SK-N-MC (cell line): ENCODE data around the gene FHIP1A.
"Not testable (repeated sequence)": the region's sequence is repeated elsewhere in the genome, so short reads cannot be mapped to it uniquely, and the experiment has no call there.

Experiments used
- DNase-seq: peaks from one replicate; pipeline ENCODE4 v3.0.0-alpha.2; 2011; ENCODE audit warnings: low read depth, low spot score
- H3K27ac ChIP-seq: fragments of 200-600 bp; sonication (generic); 2 replicates; pipeline ENCODE4 v1.5.1; 2016; ENCODE audit warnings: mixed run types
- H3K36me3 ChIP-seq: fragments of 200-600 bp; sonication (generic); 2 replicates; pipeline ENCODE4 v1.6.1; 2017; ENCODE audit warnings: antibody characterized with exemption, low read length, mixed read lengths; ENCODE audit not compliant: insufficient read depth
- H3K4me3 ChIP-seq: fragments of 200-600 bp; sonication (generic); 2 replicates; pipeline ENCODE4 v1.5.1; 2016
- H3K9ac ChIP-seq: fragments of 200-600 bp; sonication (generic); 2 replicates; pipeline ENCODE4 v1.8.0; 2017; ENCODE audit warnings: mixed run types, mixed read lengths; ENCODE audit not compliant: insufficient read length
- H3K9me3 ChIP-seq: fragments of 200-600 bp; sonication (generic); 2 replicates; pipeline ENCODE4 v1.6.1; 2017; ENCODE audit warnings: low read depth, mild to moderate bottlenecking, antibody characterized with exemption, low read length, moderate library complexity, mixed read lengths
- EZH2 ChIP-seq: fragments of 200-600 bp; sonication (generic); IDR thresholded peaks from one replicate; pipeline ENCODE4 v1.6.1; 2017; ENCODE audit warnings: antibody characterized with exemption
- FOXP2 ChIP-seq: optimal IDR thresholded peaks from 2 replicates; pipeline ENCODE3; 2011; ENCODE audit warnings: mild to moderate bottlenecking, moderate library complexity; ENCODE audit not compliant: insufficient read depth; ENCODE audit errors: extremely low read length, control extremely low read depth
- POLR2AphosphoS5 ChIP-seq: IDR thresholded peaks from 2 replicates; pipeline ENCODE4 v1.6.1; 2012; ENCODE audit warnings: mild to moderate bottlenecking, low read depth, low read length, borderline replicate concordance

Gene FHIP1A

GRCh38 chr4:151400343-151400742 is 8.6 kb upstream of the FHIP1A start:
- no peak for DNase-seq
- H3K9me3 ChIP-seq = no peaks in the 10 kb centered on the region
- H3K9ac ChIP-seq = no peak overlapping the region
- no peaks in the 10 kb centered on the region for H3K36me3 ChIP-seq
- TF ChIP-seq POLR2AphosphoS5 (no peak), EZH2 (no peak), FOXP2 (no peak)
- no peak overlapping the region for H3K4me3 ChIP-seq
- H3K27ac ChIP-seq = no peak overlapping the region

DNA sequence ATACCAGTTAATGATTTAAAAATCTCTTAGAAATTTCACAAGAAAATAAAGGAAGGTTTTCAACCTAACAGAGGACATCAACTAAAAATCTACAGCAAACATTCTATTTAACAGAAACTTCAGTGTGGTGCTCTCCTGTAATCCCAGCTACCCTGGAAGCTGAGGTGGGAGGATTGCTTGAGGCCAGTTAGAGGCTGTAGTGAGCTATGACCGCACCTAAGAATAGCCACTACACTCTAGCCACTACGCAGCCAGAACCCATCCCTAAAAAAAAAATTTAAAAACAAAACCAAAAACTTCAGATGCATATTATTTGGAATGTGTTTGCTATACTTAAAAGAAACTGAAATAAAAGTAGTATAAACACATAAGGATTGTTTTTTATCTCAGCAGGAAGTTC is 7.2 kb upstream of the FHIP1A start:
- Histone ChIP-seq H3K27ac (no peak overlapping the region), H3K36me3 (no peaks in the 10 kb centered on the region), H3K9me3 (no peaks in the 10 kb centered on the region), H3K9ac (no peak overlapping the region), H3K4me3 (no peak overlapping the region)
- TF ChIP-seq POLR2AphosphoS5 (no peak), EZH2 (no peak), FOXP2 (no peak)
- no peak for DNase-seq

DNA sequence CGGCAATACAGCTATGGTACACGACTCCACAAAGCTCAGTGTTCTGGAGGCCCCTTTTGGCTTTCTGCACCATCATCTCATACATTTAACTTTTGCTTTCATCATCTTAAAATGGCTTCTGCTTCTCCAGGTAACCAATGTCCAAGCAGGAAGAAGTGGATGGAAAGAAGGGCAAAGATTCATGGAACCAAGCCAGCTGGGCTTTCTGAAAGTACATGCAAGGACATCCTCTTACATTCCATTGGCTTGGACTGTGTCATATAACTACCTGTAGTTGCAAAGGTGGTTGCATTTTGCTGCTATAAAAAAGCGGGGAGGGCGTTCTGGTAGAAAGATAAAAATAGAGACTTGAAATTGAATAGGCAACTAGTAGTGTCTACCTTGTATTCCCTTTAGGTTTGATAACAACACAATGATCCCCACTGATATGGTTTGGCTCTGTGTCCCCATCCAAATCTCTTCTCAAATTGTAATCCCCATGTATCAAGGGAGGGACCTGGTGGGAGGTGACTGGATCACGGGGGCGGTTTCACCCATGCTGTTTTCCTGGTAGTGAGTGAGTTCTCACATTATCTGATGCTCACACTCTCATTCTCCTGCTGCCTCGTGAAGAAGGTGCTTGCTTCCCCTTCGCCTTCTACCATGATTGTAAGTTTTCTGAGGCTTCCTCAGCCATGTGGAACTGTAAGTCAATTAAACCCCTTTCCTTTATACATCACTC is 6.7 kb upstream of the FHIP1A start:
- TF ChIP-seq FOXP2 = no peak
- H3K4me3 ChIP-seq = no peak overlapping the region
- no peaks in the 10 kb centered on the region for H3K36me3 ChIP-seq
- H3K9ac ChIP-seq = no peak overlapping the region
- no peak overlapping the region for H3K27ac ChIP-seq
- no peaks in the 10 kb centered on the region for H3K9me3 ChIP-seq
- DNase-seq = no peak

- no peak overlapping the region for H3K27ac ChIP-seq
Measured at GRCh38 chr4:151403656-151404055, 5.3 kb upstream of the FHIP1A start.

DNA sequence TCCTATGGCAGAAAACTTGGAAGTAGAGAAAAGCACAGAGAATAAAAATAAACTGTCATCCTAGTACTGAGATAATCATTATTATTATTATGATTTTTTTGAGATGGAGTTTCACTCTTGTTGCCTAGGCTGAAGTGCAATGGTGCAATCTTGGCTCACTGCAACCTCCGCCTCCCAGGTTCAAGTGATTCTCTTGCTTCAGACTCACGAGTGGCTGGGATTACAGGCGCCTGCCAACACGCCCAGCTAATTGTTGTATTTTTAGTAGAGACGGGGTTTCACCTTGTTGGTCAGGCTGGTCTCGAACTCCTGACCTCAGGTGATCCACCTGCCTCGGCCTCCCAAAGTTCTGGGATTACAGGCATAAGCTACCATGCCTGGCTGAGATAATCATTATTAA is 4.2 kb upstream of the FHIP1A start:
- not testable (repeated sequence) for H3K9ac ChIP-seq, H3K4me3 ChIP-seq, H3K36me3 ChIP-seq, DNase-seq, H3K9me3 ChIP-seq, H3K27ac ChIP-seq

More at GRCh38 chr4:151403656-151404055, 5.3 kb upstream of the FHIP1A start:
- H3K9me3 ChIP-seq = no peaks in the 10 kb centered on the region
- no peak overlapping the region for H3K9ac ChIP-seq
- H3K36me3 ChIP-seq = no peaks in the 10 kb centered on the region
- TF ChIP-seq EZH2 = no peak
- no peak for TF ChIP-seq FOXP2
- no peak for TF ChIP-seq POLR2AphosphoS5
- H3K4me3 ChIP-seq = no peak overlapping the region
- DNase-seq = no peak

DNA sequence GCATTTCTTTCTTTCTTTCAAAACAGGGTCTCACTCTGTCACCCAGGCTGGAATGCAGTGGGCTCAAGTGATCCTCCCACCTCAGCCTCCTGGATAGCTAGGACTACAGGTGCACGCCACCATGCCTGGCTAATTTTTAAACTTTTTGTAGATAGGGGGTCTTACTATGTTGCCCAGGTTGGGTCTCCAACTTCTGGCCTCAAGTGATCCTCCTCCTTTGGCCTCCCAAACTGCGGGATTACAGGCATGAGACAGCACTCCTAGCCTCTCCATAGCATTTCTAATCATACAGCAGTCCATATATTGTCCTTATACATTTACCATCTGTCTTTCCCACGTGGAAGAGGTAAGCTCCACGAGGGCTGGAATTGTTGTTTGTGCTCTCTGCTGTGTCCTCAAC is 2.0 kb upstream of the FHIP1A start:
- DNase-seq = no peak
- Histone ChIP-seq H3K9ac (no peak overlapping the region), H3K27ac (no peak overlapping the region), H3K9me3 (no peaks in the 10 kb centered on the region), H3K4me3 (no peak overlapping the region), H3K36me3 (no peaks in the 10 kb centered on the region)
- TF ChIP-seq POLR2AphosphoS5 = no peak
- TF ChIP-seq EZH2 = no peak
- no peak for TF ChIP-seq FOXP2

DNA sequence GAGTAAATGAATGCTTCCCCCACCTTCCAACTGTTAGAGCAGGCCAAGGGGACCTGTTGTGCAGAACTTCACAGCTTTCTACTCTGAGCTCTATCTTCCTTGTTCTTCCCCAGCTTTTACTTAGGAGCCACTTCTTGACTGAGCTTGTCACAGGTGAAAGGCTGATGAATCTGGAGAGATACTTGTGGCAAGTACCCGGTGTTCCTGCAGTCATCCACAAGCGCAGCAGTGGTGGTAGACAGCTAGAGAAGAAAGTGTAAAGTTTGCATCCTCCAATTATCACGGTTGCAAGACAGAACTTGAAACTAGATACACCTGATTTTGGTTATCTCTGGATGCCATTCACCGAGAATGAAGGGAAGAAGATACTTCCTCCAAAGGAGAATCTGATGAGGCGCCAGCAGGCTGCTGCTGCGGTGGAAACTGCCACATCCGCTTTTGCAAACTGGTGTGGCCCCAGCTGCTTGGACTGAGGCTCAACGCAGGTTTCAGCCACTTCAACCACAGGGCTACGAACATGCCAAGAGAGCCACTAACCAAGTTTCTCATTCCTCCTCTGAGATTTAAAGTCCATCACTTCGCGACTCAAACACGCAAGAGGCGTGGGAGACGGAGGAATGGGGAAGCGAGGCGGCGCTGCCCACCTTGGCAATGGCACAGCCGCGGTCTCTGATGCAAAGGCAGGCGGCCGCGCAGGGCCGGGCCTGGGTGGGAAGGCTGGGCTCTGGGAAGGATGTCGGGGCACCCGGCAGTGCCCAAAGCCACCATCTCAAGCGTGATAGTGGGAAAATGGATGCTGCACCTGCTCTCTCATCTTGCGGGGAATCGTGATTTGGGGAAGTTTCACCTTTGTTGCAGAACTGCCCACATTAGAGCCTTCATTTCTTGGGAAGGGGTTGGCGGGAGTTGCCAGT is 1.3 kb upstream of the FHIP1A start:
- peak overlapping the region; percentile 77 for H3K4me3 ChIP-seq
- H3K27ac ChIP-seq = no peak overlapping the region
- no peak for DNase-seq
- no peak overlapping the region for H3K9ac ChIP-seq
- TF ChIP-seq FOXP2 (no peak), EZH2 (no peak), POLR2AphosphoS5 (no peak)
- H3K36me3 ChIP-seq = no peaks in the 10 kb centered on the region
- no peaks in the 10 kb centered on the region for H3K9me3 ChIP-seq

DNA sequence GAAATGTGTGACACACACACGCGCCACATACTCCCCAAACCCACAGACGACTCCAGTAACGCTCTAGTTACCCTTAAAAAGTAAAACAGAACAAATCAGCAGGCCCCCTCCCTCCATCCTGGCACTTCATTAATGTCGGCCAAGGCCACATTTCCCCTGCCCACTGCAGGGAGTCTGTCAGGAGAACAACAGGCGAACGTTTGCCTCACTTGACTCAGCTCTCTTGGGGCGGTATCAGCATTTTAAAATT is 671 bp upstream of the FHIP1A start:
- TF ChIP-seq POLR2AphosphoS5 (no peak), EZH2 (no peak), FOXP2 (no peak)
- H3K9me3 ChIP-seq = no peaks in the 10 kb centered on the region
- no peak for DNase-seq
- no peak overlapping the region for H3K27ac ChIP-seq
- peak overlapping the region; percentile 77 for H3K4me3 ChIP-seq
- H3K36me3 ChIP-seq = no peaks in the 10 kb centered on the region
- H3K9ac ChIP-seq = peak overlapping the region; percentile 41
